ENCODE results near the gene DBN1. TPM values are rescaled to one million over a fixed set of nuclear protein-coding genes. Genes with fewer than 3 reads are reported as not detected.

Gene DBN1
- total and polyA plus RNA-seq, 2 experiments from 2014 or later: 106 to 290 TPM

DNA sequence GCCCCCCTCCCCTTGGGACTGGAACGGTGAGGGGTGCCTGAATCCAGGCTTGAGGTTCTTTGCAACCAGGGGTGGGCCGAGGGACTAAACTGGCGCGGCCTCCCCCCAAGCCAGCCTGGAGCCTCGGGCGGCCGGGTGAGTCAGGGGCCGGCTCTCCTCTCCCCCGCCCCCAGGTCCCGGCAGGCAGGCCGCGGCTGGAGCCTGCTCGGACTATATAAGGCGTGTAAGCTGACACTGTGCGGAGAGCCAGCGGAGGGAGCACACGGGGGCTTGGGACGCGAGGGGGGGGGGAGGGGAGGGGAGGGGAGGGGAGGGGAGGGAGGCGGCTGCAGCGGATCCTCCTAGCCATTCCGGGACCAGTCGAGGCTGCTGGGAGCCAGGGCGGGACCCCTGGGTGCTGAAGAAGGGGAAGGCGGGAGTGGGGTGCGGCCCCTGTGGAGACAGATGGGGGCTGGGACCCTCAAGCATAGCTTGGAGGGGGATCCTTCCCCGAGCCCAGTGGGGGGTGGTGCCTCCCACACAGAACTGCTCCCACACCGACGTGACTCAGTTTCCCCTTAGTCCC is 23.4 kb upstream of the DBN1 start:
- H3F3A ChIP-seq (replicated peaks; ENCODE audit: low read depth): peaks cover 42% of the 10 kb centered on the region
- H3K4me2 ChIP-seq: peak overlapping the region; percentile 99
- H3K4me1 ChIP-seq (ENCODE audit: insufficient read depth): peaks cover 46% of the 10 kb centered on the region
- Mint-ChIP-seq H3K9me3 (no peaks in the 10 kb centered on the region), H3K4me1 (peaks cover 49% of the 10 kb centered on the region), H3K27ac (peak overlapping the region; percentile 97), H3K36me3 (ENCODE audit: low read depth) (peaks cover 21% of the 10 kb centered on the region), H3K27me3 (ENCODE audit: insufficient read depth, low read depth, poor library complexity) (peaks cover 41% of the 10 kb centered on the region), H3K4me3 (peak overlapping the region; percentile 79)
- no peaks in the 10 kb centered on the region for H3K9me2 ChIP-seq (ENCODE audit: insufficient read depth)
- ATAC-seq (peak; percentile 42), DNase-seq (ENCODE audit: low spot score) (peak; percentile 95)
- no peaks in the 10 kb centered on the region; the same call in none of the 2 replicates for H4K20me1 ChIP-seq (replicated peaks; ENCODE audit: insufficient read depth)
- H3K36me3 ChIP-seq (ENCODE audit: insufficient read depth): no peaks in the 10 kb centered on the region
- peaks cover 22% of the 10 kb centered on the region for H3K27me3 ChIP-seq (ENCODE audit: insufficient read depth)
- TF ChIP-seq POLR2AphosphoS5 (IDR thresholded peaks at IDR 0.05; ENCODE audit: low read depth) (peak; percentile 34; the same call in 1 of the 2 replicates), CREB1 (CRISPR knock-in tag; IDR thresholded peaks at IDR 0.05; ENCODE audit: low read depth) (no peak), NANOG (IDR thresholded peaks at IDR 0.05; ENCODE audit: borderline replicate concordance) (no peak), EZH2 (IDR thresholded peaks at IDR 0.05; ENCODE audit: low read depth, unreplicated experiment) (no peak), STAT1 (IDR thresholded peaks at IDR 0.05; ENCODE audit: unreplicated experiment) (no peak)
- TF ChIP-seq, protein P1, sequence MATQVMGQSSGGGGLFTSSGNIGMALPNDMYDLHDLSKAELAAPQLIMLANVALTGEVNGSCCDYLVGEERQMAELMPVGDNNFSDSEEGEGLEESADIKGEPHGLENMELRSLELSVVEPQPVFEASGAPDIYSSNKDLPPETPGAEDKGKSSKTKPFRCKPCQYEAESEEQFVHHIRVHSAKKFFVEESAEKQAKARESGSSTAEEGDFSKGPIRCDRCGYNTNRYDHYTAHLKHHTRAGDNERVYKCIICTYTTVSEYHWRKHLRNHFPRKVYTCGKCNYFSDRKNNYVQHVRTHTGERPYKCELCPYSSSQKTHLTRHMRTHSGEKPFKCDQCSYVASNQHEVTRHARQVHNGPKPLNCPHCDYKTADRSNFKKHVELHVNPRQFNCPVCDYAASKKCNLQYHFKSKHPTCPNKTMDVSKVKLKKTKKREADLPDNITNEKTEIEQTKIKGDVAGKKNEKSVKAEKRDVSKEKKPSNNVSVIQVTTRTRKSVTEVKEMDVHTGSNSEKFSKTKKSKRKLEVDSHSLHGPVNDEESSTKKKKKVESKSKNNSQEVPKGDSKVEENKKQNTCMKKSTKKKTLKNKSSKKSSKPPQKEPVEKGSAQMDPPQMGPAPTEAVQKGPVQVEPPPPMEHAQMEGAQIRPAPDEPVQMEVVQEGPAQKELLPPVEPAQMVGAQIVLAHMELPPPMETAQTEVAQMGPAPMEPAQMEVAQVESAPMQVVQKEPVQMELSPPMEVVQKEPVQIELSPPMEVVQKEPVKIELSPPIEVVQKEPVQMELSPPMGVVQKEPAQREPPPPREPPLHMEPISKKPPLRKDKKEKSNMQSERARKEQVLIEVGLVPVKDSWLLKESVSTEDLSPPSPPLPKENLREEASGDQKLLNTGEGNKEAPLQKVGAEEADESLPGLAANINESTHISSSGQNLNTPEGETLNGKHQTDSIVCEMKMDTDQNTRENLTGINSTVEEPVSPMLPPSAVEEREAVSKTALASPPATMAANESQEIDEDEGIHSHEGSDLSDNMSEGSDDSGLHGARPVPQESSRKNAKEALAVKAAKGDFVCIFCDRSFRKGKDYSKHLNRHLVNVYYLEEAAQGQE (IDR thresholded peaks at IDR 0.05; ENCODE audit: unreplicated experiment): peak; percentile 18
- TF ChIP-seq, protein P2, sequence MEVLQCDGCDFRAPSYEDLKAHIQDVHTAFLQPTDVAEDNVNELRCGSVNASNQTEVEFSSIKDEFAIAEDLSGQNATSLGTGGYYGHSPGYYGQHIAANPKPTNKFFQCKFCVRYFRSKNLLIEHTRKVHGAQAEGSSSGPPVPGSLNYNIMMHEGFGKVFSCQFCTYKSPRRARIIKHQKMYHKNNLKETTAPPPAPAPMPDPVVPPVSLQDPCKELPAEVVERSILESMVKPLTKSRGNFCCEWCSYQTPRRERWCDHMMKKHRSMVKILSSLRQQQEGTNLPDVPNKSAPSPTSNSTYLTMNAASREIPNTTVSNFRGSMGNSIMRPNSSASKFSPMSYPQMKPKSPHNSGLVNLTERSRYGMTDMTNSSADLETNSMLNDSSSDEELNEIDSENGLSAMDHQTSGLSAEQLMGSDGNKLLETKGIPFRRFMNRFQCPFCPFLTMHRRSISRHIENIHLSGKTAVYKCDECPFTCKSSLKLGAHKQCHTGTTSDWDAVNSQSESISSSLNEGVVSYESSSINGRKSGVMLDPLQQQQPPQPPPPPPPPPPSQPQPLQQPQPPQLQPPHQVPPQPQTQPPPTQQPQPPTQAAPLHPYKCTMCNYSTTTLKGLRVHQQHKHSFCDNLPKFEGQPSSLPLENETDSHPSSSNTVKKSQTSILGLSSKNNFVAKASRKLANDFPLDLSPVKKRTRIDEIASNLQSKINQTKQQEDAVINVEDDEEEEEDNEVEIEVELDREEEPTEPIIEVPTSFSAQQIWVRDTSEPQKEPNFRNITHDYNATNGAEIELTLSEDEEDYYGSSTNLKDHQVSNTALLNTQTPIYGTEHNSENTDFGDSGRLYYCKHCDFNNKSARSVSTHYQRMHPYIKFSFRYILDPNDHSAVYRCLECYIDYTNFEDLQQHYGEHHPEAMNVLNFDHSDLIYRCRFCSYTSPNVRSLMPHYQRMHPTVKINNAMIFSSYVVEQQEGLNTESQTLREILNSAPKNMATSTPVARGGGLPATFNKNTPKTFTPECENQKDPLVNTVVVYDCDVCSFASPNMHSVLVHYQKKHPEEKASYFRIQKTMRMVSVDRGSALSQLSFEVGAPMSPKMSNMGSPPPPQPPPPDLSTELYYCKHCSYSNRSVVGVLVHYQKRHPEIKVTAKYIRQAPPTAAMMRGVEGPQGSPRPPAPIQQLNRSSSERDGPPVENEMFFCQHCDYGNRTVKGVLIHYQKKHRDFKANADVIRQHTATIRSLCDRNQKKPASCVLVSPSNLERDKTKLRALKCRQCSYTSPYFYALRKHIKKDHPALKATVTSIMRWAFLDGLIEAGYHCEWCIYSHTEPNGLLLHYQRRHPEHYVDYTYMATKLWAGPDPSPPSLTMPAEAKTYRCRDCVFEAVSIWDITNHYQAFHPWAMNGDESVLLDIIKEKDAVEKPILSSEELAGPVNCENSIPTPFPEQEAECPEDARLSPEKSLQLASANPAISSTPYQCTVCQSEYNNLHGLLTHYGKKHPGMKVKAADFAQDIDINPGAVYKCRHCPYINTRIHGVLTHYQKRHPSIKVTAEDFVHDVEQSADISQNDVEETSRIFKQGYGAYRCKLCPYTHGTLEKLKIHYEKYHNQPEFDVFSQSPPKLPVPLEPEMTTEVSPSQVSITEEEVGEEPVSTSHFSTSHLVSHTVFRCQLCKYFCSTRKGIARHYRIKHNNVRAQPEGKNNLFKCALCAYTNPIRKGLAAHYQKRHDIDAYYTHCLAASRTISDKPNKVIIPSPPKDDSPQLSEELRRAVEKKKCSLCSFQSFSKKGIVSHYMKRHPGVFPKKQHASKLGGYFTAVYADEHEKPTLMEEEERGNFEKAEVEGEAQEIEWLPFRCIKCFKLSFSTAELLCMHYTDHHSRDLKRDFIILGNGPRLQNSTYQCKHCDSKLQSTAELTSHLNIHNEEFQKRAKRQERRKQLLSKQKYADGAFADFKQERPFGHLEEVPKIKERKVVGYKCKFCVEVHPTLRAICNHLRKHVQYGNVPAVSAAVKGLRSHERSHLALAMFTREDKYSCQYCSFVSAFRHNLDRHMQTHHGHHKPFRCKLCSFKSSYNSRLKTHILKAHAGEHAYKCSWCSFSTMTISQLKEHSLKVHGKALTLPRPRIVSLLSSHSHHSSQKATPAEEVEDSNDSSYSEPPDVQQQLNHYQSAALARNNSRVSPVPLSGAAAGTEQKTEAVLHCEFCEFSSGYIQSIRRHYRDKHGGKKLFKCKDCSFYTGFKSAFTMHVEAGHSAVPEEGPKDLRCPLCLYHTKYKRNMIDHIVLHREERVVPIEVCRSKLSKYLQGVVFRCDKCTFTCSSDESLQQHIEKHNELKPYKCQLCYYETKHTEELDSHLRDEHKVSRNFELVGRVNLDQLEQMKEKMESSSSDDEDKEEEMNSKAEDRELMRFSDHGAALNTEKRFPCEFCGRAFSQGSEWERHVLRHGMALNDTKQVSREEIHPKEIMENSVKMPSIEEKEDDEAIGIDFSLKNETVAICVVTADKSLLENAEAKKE (CRISPR knock-in tag; IDR thresholded peaks at IDR 0.05): no peak
- TF ChIP-seq, protein P3, sequence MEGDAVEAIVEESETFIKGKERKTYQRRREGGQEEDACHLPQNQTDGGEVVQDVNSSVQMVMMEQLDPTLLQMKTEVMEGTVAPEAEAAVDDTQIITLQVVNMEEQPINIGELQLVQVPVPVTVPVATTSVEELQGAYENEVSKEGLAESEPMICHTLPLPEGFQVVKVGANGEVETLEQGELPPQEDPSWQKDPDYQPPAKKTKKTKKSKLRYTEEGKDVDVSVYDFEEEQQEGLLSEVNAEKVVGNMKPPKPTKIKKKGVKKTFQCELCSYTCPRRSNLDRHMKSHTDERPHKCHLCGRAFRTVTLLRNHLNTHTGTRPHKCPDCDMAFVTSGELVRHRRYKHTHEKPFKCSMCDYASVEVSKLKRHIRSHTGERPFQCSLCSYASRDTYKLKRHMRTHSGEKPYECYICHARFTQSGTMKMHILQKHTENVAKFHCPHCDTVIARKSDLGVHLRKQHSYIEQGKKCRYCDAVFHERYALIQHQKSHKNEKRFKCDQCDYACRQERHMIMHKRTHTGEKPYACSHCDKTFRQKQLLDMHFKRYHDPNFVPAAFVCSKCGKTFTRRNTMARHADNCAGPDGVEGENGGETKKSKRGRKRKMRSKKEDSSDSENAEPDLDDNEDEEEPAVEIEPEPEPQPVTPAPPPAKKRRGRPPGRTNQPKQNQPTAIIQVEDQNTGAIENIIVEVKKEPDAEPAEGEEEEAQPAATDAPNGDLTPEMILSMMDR (conservative IDR thresholded peaks at IDR 0.05; ENCODE audit: low read depth in 2 of 2): no peak
- H2AFZ ChIP-seq: no peak overlapping the region
- H3K27ac ChIP-seq (ENCODE audit: low read depth): peak overlapping the region; percentile 98
- peak overlapping the region; percentile 83 for H3K4me3 ChIP-seq
- peaks cover 20% of the 10 kb centered on the region for H3K79me2 ChIP-seq (replicated peaks; ENCODE audit: insufficient read depth)
